Naive thymus-derived CD4-positive, alpha-beta T cell (primary cell): Measurements from ENCODE around the gene AVPI1. TPM values are rescaled to one million over a fixed set of nuclear protein-coding genes. Genes with fewer than 3 reads are reported as not detected.

ENCODE experiments used
- ATAC-seq: fragments of 150-1000 bp; cut with Tn5 transposase; 2 replicates; pipeline ENCODE4 v1.10.0; 2021; ENCODE audit warnings: mild to moderate bottlenecking, moderate library complexity
- CTCF ChIA-PET: fragments of 350-600 bp; sonication (Branson Sonifier 250); formaldehyde crosslinking; loops from one replicate; lab custom pipeline; 2021; ENCODE audit warnings: antibody characterized with exemption; lab: Charles Lee
- POLR2A ChIA-PET: fragments of 350-600 bp; sonication (Branson Sonifier 250); formaldehyde crosslinking; loops from one replicate; lab custom pipeline; 2021; ENCODE audit warnings: antibody characterized with exemption, inconsistent platforms; lab: Charles Lee
- DNase-seq, 9 donors: peaks; one replicate each; pipeline versions ENCODE4 v3.0.0 to v3.0.0-alpha.2; 2020 to 2022; ENCODE audit warnings: mixed read lengths in 1 of 9
- H3K27ac ChIP-seq: one replicate; pipeline ENCODE4 v1.7.0; 2013; ENCODE audit warnings: mild to moderate bottlenecking, low read depth, low read length, moderate library complexity
- H3K27me3 ChIP-seq, 2 donors: one replicate each; pipeline ENCODE4 v1.7.0; 2013; ENCODE audit warnings: low read length in 2 of 2, mild to moderate bottlenecking in 2 of 2, moderate library complexity in 2 of 2; ENCODE audit not compliant: control insufficient read depth in 2 of 2, insufficient read depth in 2 of 2
- H3K36me3 ChIP-seq, 3 experiments: 1 replicate in 2 of 3; 2 replicates in 1 of 3; pipeline ENCODE4 v1.7.0; 2013; ENCODE audit warnings: low read length in 3 of 3, mild to moderate bottlenecking in 3 of 3, moderate library complexity in 1 of 3; ENCODE audit not compliant: insufficient read depth in 3 of 3, control insufficient read depth in 2 of 3
- H3K4me1 ChIP-seq, 2 donors: one replicate each; pipeline ENCODE4 v1.7.0; 2013; ENCODE audit warnings: low read length in 2 of 2, mild to moderate bottlenecking in 2 of 2, moderate library complexity in 1 of 2; ENCODE audit not compliant: control insufficient read depth in 2 of 2, insufficient read depth in 2 of 2
- H3K4me3 ChIP-seq: 2 replicates; pipeline ENCODE4 v1.7.0; 2013; ENCODE audit warnings: mild to moderate bottlenecking, low read length
- H3K9me3 ChIP-seq, 3 experiments: 1 replicate in 2 of 3; 2 replicates in 1 of 3; pipeline ENCODE4 v1.7.0; 2013; ENCODE audit warnings: low read length in 3 of 3; ENCODE audit not compliant: control insufficient read depth in 2 of 3
- H3K27ac Mint-ChIP-seq, 9 donors: one replicate each; pipeline ENCODE4 v1.8.0; 2020 to 2022; ENCODE audit warnings: mixed read lengths in 9 of 9, mild to moderate bottlenecking in 8 of 9, moderate library complexity in 5 of 9, inconsistent platforms in 2 of 9
- H3K27me3 Mint-ChIP-seq, 5 donors: one replicate each; pipeline ENCODE4 v1.8.0; 2021 to 2022; ENCODE audit warnings: mixed read lengths in 5 of 5, mild to moderate bottlenecking in 1 of 5
- H3K36me3 Mint-ChIP-seq, 5 donors: one replicate each; pipeline ENCODE4 v1.8.0; 2020 to 2022; ENCODE audit warnings: mixed read lengths in 5 of 5, mild to moderate bottlenecking in 3 of 5, inconsistent platforms in 1 of 5
- H3K4me1 Mint-ChIP-seq, 7 donors: one replicate each; pipeline ENCODE4 v1.8.0; 2020 to 2022; ENCODE audit warnings: mixed read lengths in 7 of 7, mild to moderate bottlenecking in 3 of 7, inconsistent platforms in 1 of 7
- H3K4me3 Mint-ChIP-seq, 10 donors: one replicate each; pipeline ENCODE4 v1.8.0; 2020 to 2022; ENCODE audit warnings: mild to moderate bottlenecking in 10 of 10, mixed read lengths in 10 of 10, moderate library complexity in 6 of 10, inconsistent platforms in 2 of 10
- H3K9me3 Mint-ChIP-seq, 11 donors: one replicate each; pipeline ENCODE4 v1.8.0; 2020 to 2022; ENCODE audit warnings: mixed read lengths in 11 of 11, mild to moderate bottlenecking in 4 of 11, inconsistent platforms in 1 of 11, moderate library complexity in 1 of 11
- intact Hi-C, 2 donors: fragments of 100-400 bp; cut with micrococcal nuclease; formaldehyde crosslinking; loops; one replicate each; pipeline ENCODE4 v1.15.1; 2023
- polyA plus RNA-seq, 2 donors: library from polyadenylated mRNA; unstranded; fragments of 300-500 nt; fragmentation: Illumina TruSeq; gene quantifications; one replicate each; pipeline ENCODE4 v1.2.3, GENCODE V29; 2021
- total RNA-seq, 6 experiments: library from RNA in 5 of 6; stranded (reverse) in 5 of 6; gene quantifications; 1 replicate in 5 of 6; 2 replicates in 1 of 6; pipeline ENCODE4 v1.2.3 and lab custom pipeline; 2021 to 2026

AVPI1 gene
- total and polyA plus RNA-seq, 7 experiments from 2014 or later = 0.65 to 10.6 (median 2.2) TPM

GRCh38 chr10:97731346-97732051 is 44.5 kb upstream of the AVPI1 start:
- H3K9me3 ChIP-seq = no peaks in the 10 kb centered on the region
- intact Hi-C loops = loop anchor here (1.0 to 10.0 kb wide), 8 partner anchors 17 to 403 kb away; partner anchors contain the start of genes ANKRD2 (in 2 of the 2) and R3HCC1L (in 1 of the 2)
- no peaks in the 10 kb centered on the region for H3K27me3 ChIP-seq
- H3K4me1 Mint-ChIP-seq = peaks cover 7 to 12% (median 10%) of the 10 kb centered on the region in 7 donors
- peak; percentile 83 for ATAC-seq
- H3K36me3 Mint-ChIP-seq = no peaks in the 10 kb centered on the region
- ChIA-PET POLR2A (interaction anchor here (1.3 to 1.6 kb wide), 2 partner anchors 30 to 54 kb away, joined by 3 read pairs; no protein-coding TSS in a partner anchor), CTCF (interaction anchor here (1.1 to 8.7 kb wide), 10 partner anchors 8 to 62 kb away, joined by 3 to 90 read pairs (median 7); partner anchors contain the start of genes AVPI1 and MARVELD1)
- H3K4me3 Mint-ChIP-seq = no peak overlapping the region
- H3K36me3 ChIP-seq = no peaks in the 10 kb centered on the region
- peaks cover 0 to 3% (median 0%) of the 10 kb centered on the region in 11 donors for H3K9me3 Mint-ChIP-seq
- H3K27ac ChIP-seq = no peak overlapping the region
- H3K4me1 ChIP-seq = peaks cover 0 to 3% of the 10 kb centered on the region in 2 donors
- H3K27ac Mint-ChIP-seq = no peak overlapping the region
- DNase-seq = peak in 8 of 9 donors; percentile 32 to 58 (median 50)
- H3K4me3 ChIP-seq = no peak overlapping the region
- H3K27me3 Mint-ChIP-seq = peaks cover 0 to 8% (median 3%) of the 10 kb centered on the region in 5 donors

- no peaks in the 10 kb centered on the region for H3K4me1 ChIP-seq
- no peaks in the 10 kb centered on the region for H3K36me3 ChIP-seq
- ATAC-seq (no peak), DNase-seq (no peak)
- Mint-ChIP-seq H3K9me3 (peaks cover 0 to 2% (median 0%) of the 10 kb centered on the region in 11 donors), H3K36me3 (no peaks in the 10 kb centered on the region), H3K27ac (no peak overlapping the region), H3K27me3 (peaks cover 0 to 15% (median 5%) of the 10 kb centered on the region in 5 donors), H3K4me3 (no peak overlapping the region), H3K4me1 (peaks cover 0 to 2% (median 0%) of the 10 kb centered on the region in 7 donors)
- H3K4me3 ChIP-seq = no peak overlapping the region
- no peaks in the 10 kb centered on the region for H3K9me3 ChIP-seq
- intact Hi-C loops = no loop called here
- H3K27ac ChIP-seq = no peak overlapping the region
- no peaks in the 10 kb centered on the region for H3K27me3 ChIP-seq
- ChIA-PET CTCF (interaction anchor here (6.2 to 8.7 kb wide), 2 partner anchors 19 to 52 kb away, joined by 58 to 90 read pairs; no protein-coding TSS in a partner anchor), POLR2A (interaction anchor here (1.1 kb wide), 1 partner anchor 22 kb away, joined by 4 read pairs; no protein-coding TSS in a partner anchor)
These were observed 42.0 kb upstream of the AVPI1 start for GRCh38 chr10:97729014-97729413.

DNA sequence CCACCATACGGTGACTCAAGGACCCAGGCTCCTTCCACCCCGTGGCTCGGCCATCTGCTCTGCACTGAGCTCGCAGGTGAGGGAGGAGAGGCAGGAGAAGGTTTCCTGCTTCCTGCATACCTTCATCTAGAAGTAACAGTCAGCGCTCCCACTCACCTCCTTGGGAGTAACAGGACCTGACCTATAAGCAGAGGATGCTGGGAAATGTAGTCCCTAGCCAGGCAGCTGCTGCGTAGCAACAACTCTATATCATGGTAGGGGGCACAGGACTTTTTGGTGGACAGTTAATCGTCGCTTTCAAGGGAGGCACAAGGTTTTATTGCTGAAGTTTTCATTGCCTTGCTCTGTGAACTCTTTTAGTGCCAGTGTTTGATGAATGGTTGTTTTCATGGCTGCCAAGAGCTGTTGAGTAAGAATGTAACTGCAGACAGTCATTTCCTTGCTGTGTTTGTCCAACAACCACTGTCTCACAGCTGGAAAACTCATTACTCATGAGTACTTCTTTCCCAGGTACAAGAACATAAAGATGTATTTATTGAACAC is 39.7 kb upstream of the AVPI1 start:
- peaks cover 0 to 2% (median 0%) of the 10 kb centered on the region in 7 donors for H3K4me1 Mint-ChIP-seq
- intact Hi-C loops = no loop called here
- CTCF ChIA-PET = interaction anchor here (0.7 kb wide), 1 partner anchor 431 kb away, joined by 6 read pairs; no protein-coding TSS in a partner anchor

GRCh38 chr10:97724341-97724941 is 37.4 kb upstream of the AVPI1 start:
- peaks cover 0 to 11% (median 5%) of the 10 kb centered on the region in 5 donors for H3K27me3 Mint-ChIP-seq
- no peaks in the 10 kb centered on the region for H3K4me1 ChIP-seq
- no peak overlapping the region for H3K4me3 Mint-ChIP-seq
- no peak overlapping the region for H3K27ac ChIP-seq
- no peaks in the 10 kb centered on the region for H3K9me3 ChIP-seq
- ChIA-PET CTCF (interaction anchor here (0.6 to 2.0 kb wide), 6 partner anchors 8 to 260 kb away, joined by 3 to 9 read pairs (median 4); no protein-coding TSS in a partner anchor), POLR2A (interaction anchor here (1.6 kb wide), 1 partner anchor 12 kb away, joined by 4 read pairs; the partner anchor contains the start of gene ZFYVE27)
- H3K4me1 Mint-ChIP-seq = peaks cover 0 to 2% (median 0%) of the 10 kb centered on the region in 7 donors
- no peaks in the 10 kb centered on the region for H3K27me3 ChIP-seq
- H3K27ac Mint-ChIP-seq = no peak overlapping the region
- H3K9me3 Mint-ChIP-seq = no peaks in the 10 kb centered on the region
- no peak overlapping the region for H3K4me3 ChIP-seq
- ATAC-seq (peak; percentile 81), DNase-seq (no peak)
- H3K36me3 Mint-ChIP-seq = no peaks in the 10 kb centered on the region
- intact Hi-C loops = no loop called here
- H3K36me3 ChIP-seq = no peaks in the 10 kb centered on the region

More for the DNA sequence above, 39.7 kb upstream of the AVPI1 start:
- H3K27me3 ChIP-seq = no peaks in the 10 kb centered on the region
- Mint-ChIP-seq H3K36me3 (no peaks in the 10 kb centered on the region), H3K27ac (no peak overlapping the region), H3K4me3 (no peak overlapping the region), H3K9me3 (no peaks in the 10 kb centered on the region), H3K27me3 (peaks cover 0 to 15% (median 5%) of the 10 kb centered on the region in 5 donors)
- no peak for DNase-seq
- no peaks in the 10 kb centered on the region for H3K36me3 ChIP-seq
- no peak for ATAC-seq
- no peaks in the 10 kb centered on the region for H3K4me1 ChIP-seq
- no peaks in the 10 kb centered on the region for H3K9me3 ChIP-seq
- no peak overlapping the region for H3K4me3 ChIP-seq
- no peak overlapping the region for H3K27ac ChIP-seq
- POLR2A ChIA-PET = interaction anchor here (0.6 kb wide), 1 partner anchor 1215 kb away, joined by 3 read pairs; no protein-coding TSS in a partner anchor

DNA sequence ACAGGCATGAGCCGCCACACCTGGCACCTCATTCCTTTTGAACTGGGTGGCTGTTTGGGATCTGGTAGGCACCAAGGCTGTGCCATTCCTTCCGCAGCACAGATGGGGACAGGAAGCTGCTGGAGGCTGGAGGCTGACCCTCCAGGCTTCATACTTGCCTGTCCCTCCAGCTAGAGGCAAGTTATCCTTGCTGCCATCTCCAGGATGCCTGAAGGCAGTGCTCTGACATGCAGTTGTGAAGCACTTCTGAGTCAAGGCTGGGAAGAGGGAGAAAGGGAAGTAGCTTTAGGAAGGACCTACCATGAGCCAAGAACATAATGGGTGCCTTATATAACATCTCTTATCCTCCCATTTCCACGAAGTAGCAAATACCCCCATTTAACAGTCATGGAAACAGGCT is 36.0 kb upstream of the AVPI1 start:
- Histone ChIP-seq H3K4me1 (no peaks in the 10 kb centered on the region), H3K27me3 (no peaks in the 10 kb centered on the region), H3K27ac (no peak overlapping the region), H3K9me3 (no peaks in the 10 kb centered on the region), H3K36me3 (no peaks in the 10 kb centered on the region), H3K4me3 (no peak overlapping the region)
- no peaks in the 10 kb centered on the region for H3K36me3 Mint-ChIP-seq
- no peak overlapping the region for H3K27ac Mint-ChIP-seq
- ChIA-PET POLR2A (no interaction called here), CTCF (interaction anchor here (1.5 to 2.0 kb wide), 2 partner anchors 9 to 46 kb away, joined by 7 to 9 read pairs; no protein-coding TSS in a partner anchor)
- H3K4me3 Mint-ChIP-seq = no peak overlapping the region
- intact Hi-C loops = no loop called here
- peaks cover 0 to 11% (median 4%) of the 10 kb centered on the region in 5 donors for H3K27me3 Mint-ChIP-seq
- DNase-seq = no peak
- no peaks in the 10 kb centered on the region for H3K9me3 Mint-ChIP-seq
- ATAC-seq = no peak
- H3K4me1 Mint-ChIP-seq = peaks cover 0 to 3% (median 0%) of the 10 kb centered on the region in 7 donors
